ENCODE results near the gene KIAA1549.
"Not testable (repeated sequence)": the region's sequence is repeated elsewhere in the genome, so short reads cannot be mapped to it uniquely, and the experiment has no call there.

The KIAA1549 gene

DNA sequence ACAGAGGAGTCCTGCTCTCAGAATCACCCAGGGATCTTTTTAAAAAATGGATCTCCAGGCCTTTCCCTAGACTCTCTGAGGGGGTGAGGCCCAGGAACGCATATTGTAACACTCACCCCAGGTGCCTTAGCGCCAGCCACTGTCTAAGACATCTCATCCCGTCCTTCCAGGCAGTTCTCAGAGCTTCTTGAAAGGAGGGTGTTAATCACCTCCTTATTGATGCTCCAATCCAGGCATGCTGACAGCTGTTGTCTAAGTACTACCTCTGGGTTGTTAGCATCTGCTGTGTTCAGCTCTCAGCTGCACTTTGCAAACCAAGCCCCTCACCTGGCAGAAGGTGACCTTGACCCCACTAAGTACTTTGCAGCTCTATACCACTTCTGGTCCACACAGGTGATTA, 36.0 kb downstream of the KIAA1549 start:
- Histone ChIP-seq H3K4me3 (ENCODE audit: insufficient read depth, low read depth, low read length) (no peak overlapping the region), H3K4me1 (ENCODE audit: control insufficient read depth, insufficient read depth, low read length) (no peaks in the 10 kb centered on the region), H3K27ac (ENCODE audit: insufficient read depth, low read depth, low read length, poor library complexity, severe bottlenecking) (no peak overlapping the region), H3K36me3 (ENCODE audit: control insufficient read depth, insufficient read depth, low read length) (no peaks in the 10 kb centered on the region), H3K9me3 (ENCODE audit: control insufficient read depth, low read length) (no peaks in the 10 kb centered on the region), H3K27me3 (ENCODE audit: control insufficient read depth, insufficient read depth, low read length, poor library complexity, severe bottlenecking) (no peaks in the 10 kb centered on the region)
- WGBS, 2 experiments, result 46 to 52% methylated on average over 3 of the region's 3 CpGs

DNA sequence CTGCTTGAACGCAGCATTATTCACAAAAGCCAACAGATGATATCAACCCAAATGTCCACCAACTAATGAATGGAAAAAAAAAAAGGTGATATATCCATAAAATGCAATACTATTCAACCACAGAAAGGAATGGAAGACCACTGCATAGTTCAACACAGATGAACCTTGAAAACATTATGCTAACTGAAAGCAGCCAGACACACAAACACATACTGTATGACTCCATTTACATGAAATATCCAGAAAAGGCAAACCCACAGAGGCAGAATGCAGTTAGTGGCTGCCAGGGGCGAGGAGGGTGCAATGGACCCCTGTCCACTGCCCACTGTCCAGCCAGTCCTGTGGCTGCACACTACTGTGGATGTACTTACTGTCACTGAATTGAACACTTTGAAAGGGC, 36.6 kb downstream of the KIAA1549 start:
- no peaks in the 10 kb centered on the region for H3K4me1 ChIP-seq (ENCODE audit: control insufficient read depth, insufficient read depth, low read length)
- no peak overlapping the region for H3K27ac ChIP-seq (ENCODE audit: insufficient read depth, low read depth, low read length, poor library complexity, severe bottlenecking)
- H3K9me3 ChIP-seq (ENCODE audit: control insufficient read depth, low read length), result no peaks in the 10 kb centered on the region
- no peak overlapping the region for H3K4me3 ChIP-seq (ENCODE audit: insufficient read depth, low read depth, low read length)
- WGBS, 2 experiments, result 93 to 100% methylated on average over 2 of the region's 2 CpGs
- no peaks in the 10 kb centered on the region for H3K27me3 ChIP-seq (ENCODE audit: control insufficient read depth, insufficient read depth, low read length, poor library complexity, severe bottlenecking)
- no peaks in the 10 kb centered on the region for H3K36me3 ChIP-seq (ENCODE audit: control insufficient read depth, insufficient read depth, low read length)

DNA sequence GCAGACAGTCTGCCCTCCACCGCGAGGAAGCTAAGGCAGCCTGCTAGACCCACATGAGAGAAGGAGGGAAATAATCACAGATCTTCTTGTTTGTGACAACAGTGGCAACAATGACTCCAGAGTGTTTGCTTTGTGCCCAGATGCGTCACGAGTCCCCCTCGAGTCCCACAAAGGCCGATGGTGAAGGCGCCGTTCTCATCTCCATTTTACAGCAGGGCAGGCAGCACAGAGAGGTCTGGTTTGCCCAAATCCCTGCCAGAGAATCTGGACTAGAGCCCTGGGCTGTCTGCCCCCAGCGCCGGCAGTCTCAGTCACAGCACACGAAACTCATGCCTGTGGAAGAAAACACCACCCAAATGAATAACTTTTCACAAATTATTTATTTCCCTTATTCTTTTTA, 38.1 kb downstream of the KIAA1549 start:
- no peaks in the 10 kb centered on the region for H3K4me1 ChIP-seq (ENCODE audit: control insufficient read depth, insufficient read depth, low read length)
- no peaks in the 10 kb centered on the region for H3K36me3 ChIP-seq (ENCODE audit: control insufficient read depth, insufficient read depth, low read length)
- 85 to 87% methylated on average over 11 of the region's 11 CpGs for WGBS, 2 experiments
- no peaks in the 10 kb centered on the region for H3K27me3 ChIP-seq (ENCODE audit: control insufficient read depth, insufficient read depth, low read length, poor library complexity, severe bottlenecking)
- no peaks in the 10 kb centered on the region for H3K9me3 ChIP-seq (ENCODE audit: control insufficient read depth, low read length)
- no peak overlapping the region for H3K27ac ChIP-seq (ENCODE audit: insufficient read depth, low read depth, low read length, poor library complexity, severe bottlenecking)
- no peak overlapping the region for H3K4me3 ChIP-seq (ENCODE audit: insufficient read depth, low read depth, low read length)

DNA sequence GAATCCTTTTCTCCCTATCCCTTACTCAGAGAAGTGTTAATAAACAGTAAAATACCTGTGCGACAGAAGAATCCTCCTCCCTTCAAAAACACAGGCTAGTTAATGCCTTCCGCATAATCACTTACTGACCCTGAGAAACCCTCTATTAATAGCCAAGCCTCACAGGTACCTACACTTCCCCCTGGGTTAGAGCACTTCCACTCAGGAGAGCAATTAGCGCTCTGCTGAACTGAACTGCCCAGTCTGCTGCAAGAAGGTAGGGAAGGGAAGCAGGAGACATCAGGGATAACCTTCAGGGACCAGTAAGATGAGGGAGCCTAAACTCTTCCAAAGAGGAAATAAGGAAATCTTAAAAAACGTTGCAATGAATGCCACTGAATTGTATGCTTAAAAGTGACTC, 39.6 kb downstream of the KIAA1549 start:
- H3K27me3 ChIP-seq (ENCODE audit: control insufficient read depth, insufficient read depth, low read length, poor library complexity, severe bottlenecking), result no peaks in the 10 kb centered on the region
- H3K9me3 ChIP-seq (ENCODE audit: control insufficient read depth, low read length), result no peaks in the 10 kb centered on the region
- no peak overlapping the region for H3K27ac ChIP-seq (ENCODE audit: insufficient read depth, low read depth, low read length, poor library complexity, severe bottlenecking)
- WGBS, 2 experiments, result 87 to 89% methylated on average over 4 of the region's 4 CpGs
- no peaks in the 10 kb centered on the region for H3K4me1 ChIP-seq (ENCODE audit: control insufficient read depth, insufficient read depth, low read length)
- no peaks in the 10 kb centered on the region for H3K36me3 ChIP-seq (ENCODE audit: control insufficient read depth, insufficient read depth, low read length)
- H3K4me3 ChIP-seq (ENCODE audit: insufficient read depth, low read depth, low read length), result no peak overlapping the region

DNA sequence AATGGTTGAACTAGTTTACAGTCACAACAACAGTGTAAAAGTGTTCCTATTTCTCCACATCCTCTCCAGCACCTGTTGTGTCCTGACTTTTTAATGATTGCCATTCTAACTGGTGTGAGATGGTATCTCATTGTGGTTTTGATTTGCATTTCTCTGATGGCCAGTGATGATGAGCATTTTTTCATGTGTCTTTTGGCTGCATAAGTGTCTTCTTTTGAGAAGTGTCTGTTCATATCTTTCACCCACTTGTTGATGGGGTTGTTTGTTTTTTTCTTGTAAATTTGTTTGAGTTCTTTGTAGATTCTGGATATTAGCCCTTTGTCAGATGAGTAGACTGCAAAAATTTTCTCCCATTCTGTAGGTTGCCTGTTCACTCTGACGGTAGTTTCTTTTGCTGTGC, 40.6 kb downstream of the KIAA1549 start:
- WGBS, 2 experiments, result no CpG with 5 or more reads among the region's 1 CpG
- not testable (repeated sequence) for H3K9me3 ChIP-seq (ENCODE audit: control insufficient read depth, low read length); H3K4me3 ChIP-seq (ENCODE audit: insufficient read depth, low read depth, low read length); H3K27me3 ChIP-seq (ENCODE audit: control insufficient read depth, insufficient read depth, low read length, poor library complexity, severe bottlenecking); H3K4me1 ChIP-seq (ENCODE audit: control insufficient read depth, insufficient read depth, low read length); H3K36me3 ChIP-seq (ENCODE audit: control insufficient read depth, insufficient read depth, low read length); H3K27ac ChIP-seq (ENCODE audit: insufficient read depth, low read depth, low read length, poor library complexity, severe bottlenecking)

DNA sequence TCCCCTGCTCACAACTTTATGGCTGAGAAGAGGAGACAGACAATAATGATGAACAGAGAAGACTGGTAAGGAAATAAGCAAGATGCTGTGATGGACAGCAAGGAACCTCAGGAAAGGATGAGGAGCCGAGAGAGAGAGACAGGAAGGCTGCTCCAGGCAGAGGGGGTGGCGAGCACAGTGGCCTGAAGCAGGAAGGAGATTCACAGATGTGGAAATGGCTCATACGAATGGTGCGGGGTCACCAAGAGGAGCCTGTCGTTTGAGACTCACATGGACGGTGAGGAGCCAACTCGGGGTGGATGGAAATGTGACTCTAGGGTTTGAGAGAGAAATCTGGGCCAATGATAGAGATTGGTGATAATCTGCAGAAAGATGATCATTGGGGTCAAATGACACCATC, 43.7 kb downstream of the KIAA1549 start:
- H3K27me3 ChIP-seq (ENCODE audit: control insufficient read depth, insufficient read depth, low read length, poor library complexity, severe bottlenecking), result no peaks in the 10 kb centered on the region
- H3K36me3 ChIP-seq (ENCODE audit: control insufficient read depth, insufficient read depth, low read length), result no peaks in the 10 kb centered on the region
- 96% methylated on average over 7 of the region's 7 CpGs for WGBS, 2 experiments

DNA sequence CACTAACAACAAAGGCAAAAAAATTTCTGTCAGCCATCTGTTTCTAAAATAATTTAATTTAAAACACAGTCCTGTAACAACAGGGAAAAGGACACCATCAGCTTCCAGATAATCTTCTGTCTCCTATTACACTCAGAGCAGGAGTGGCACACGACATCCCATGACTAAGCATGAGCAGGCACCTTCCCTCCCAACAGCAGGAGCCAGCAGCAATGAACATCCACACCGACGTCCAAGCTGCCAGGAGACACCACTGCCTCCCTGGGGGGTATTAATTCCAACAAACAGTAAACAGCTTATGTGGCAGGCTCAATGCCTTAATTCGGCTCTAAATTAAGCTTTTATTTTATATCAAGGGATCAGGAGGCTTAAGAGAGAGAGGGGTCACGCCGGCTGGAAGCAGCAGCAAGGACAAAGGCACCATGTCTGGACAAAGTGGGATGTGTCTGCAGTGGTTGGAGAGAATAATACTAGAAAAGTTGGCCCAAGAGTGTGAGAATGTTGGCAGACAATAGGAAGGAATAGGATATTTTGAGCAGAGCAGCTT, 45.7 kb downstream of the KIAA1549 start:
- Histone ChIP-seq H3K4me3 (ENCODE audit: insufficient read depth, low read depth, low read length) (no peak overlapping the region), H3K27me3 (ENCODE audit: control insufficient read depth, insufficient read depth, low read length, poor library complexity, severe bottlenecking) (no peaks in the 10 kb centered on the region), H3K36me3 (ENCODE audit: control insufficient read depth, insufficient read depth, low read length) (no peaks in the 10 kb centered on the region), H3K9me3 (ENCODE audit: control insufficient read depth, low read length) (no peaks in the 10 kb centered on the region), H3K27ac (ENCODE audit: insufficient read depth, low read depth, low read length, poor library complexity, severe bottlenecking) (peak overlapping the region; percentile 1), H3K4me1 (ENCODE audit: control insufficient read depth, insufficient read depth, low read length) (peaks cover 19% of the 10 kb centered on the region)
- WGBS, 2 experiments, result 62 to 67% methylated on average over 6 of the region's 6 CpGs

More for the DNA sequence above, 43.7 kb downstream of the KIAA1549 start:
- no peak overlapping the region for H3K4me3 ChIP-seq (ENCODE audit: insufficient read depth, low read depth, low read length)
- no peaks in the 10 kb centered on the region for H3K9me3 ChIP-seq (ENCODE audit: control insufficient read depth, low read length)
- no peak overlapping the region for H3K27ac ChIP-seq (ENCODE audit: insufficient read depth, low read depth, low read length, poor library complexity, severe bottlenecking)
- H3K4me1 ChIP-seq (ENCODE audit: control insufficient read depth, insufficient read depth, low read length), result peaks cover 19% of the 10 kb centered on the region

DNA sequence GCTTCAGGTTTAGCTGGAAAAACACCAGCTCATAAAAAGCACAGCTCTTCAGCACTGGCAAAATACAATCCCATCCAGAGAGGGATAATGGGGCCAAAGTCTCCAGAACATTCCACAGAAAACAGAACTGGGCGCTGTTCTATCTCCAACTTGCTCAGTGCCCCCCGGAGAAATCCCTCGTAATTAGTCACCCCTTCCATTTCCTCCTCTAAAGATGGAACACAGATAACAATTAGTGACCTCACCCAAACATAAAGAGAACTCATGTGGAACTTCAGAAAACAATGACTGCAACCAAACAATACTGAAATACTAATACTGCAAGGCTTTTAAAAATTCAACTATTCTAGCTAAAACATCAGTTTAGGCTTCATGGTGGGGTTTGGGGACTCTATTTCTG, 46.3 kb downstream of the KIAA1549 start:
- 87 to 94% methylated on average over 3 of the region's 3 CpGs for WGBS, 2 experiments
- no peaks in the 10 kb centered on the region for H3K9me3 ChIP-seq (ENCODE audit: control insufficient read depth, low read length)
- no peaks in the 10 kb centered on the region for H3K36me3 ChIP-seq (ENCODE audit: control insufficient read depth, insufficient read depth, low read length)
- no peak overlapping the region for H3K27ac ChIP-seq (ENCODE audit: insufficient read depth, low read depth, low read length, poor library complexity, severe bottlenecking)
- H3K4me3 ChIP-seq (ENCODE audit: insufficient read depth, low read depth, low read length), result no peak overlapping the region
- H3K27me3 ChIP-seq (ENCODE audit: control insufficient read depth, insufficient read depth, low read length, poor library complexity, severe bottlenecking), result no peaks in the 10 kb centered on the region
- peaks cover 19% of the 10 kb centered on the region for H3K4me1 ChIP-seq (ENCODE audit: control insufficient read depth, insufficient read depth, low read length)

DNA sequence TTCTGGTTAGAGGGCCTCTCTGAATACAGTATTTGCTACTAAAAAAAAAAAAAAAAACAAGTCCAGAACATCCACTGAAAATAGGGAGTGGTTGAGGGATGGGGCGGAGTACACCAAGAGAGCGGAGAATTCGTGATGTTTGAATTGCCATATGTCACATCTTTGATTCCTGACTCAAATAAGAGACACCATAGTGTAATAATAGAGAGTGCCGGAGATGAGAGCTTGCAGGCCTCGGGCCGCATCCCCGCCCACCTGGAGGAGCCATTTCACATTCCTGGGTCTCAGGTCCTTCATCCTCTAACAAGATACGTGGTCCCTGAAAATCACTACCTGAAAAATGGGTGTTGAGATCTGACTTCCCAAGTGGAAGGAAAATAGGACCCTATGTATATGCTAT, 46.8 kb downstream of the KIAA1549 start:
- 93 to 97% methylated on average over 8 of the region's 8 CpGs for WGBS, 2 experiments
- Histone ChIP-seq H3K27me3 (ENCODE audit: control insufficient read depth, insufficient read depth, low read length, poor library complexity, severe bottlenecking) (no peaks in the 10 kb centered on the region), H3K4me1 (ENCODE audit: control insufficient read depth, insufficient read depth, low read length) (peaks cover 19% of the 10 kb centered on the region), H3K27ac (ENCODE audit: insufficient read depth, low read depth, low read length, poor library complexity, severe bottlenecking) (no peak overlapping the region), H3K4me3 (ENCODE audit: insufficient read depth, low read depth, low read length) (no peak overlapping the region), H3K36me3 (ENCODE audit: control insufficient read depth, insufficient read depth, low read length) (no peaks in the 10 kb centered on the region), H3K9me3 (ENCODE audit: control insufficient read depth, low read length) (no peaks in the 10 kb centered on the region)

DNA sequence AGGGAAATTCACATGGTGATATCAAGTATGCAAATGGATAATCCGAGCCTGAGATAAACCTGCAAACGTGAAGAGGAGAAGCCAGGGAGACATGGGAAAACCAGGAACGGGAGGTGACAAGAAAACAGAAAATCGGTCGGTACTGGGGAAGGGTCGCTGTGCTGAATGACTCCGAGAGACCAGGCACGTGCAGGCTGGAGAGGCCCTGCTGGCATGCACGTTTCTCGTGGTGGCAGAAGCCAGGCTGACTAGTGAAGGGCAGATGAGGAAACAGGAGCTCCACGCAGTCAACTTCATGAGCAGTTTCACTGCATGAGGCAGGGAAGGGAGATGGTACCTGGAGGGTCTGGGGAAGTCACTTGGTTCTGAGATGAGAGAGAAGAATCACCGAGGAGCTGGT, 48.3 kb downstream of the KIAA1549 start:
- Histone ChIP-seq H3K27me3 (ENCODE audit: control insufficient read depth, insufficient read depth, low read length, poor library complexity, severe bottlenecking) (no peaks in the 10 kb centered on the region), H3K27ac (ENCODE audit: insufficient read depth, low read depth, low read length, poor library complexity, severe bottlenecking) (no peak overlapping the region), H3K4me1 (ENCODE audit: control insufficient read depth, insufficient read depth, low read length) (peaks cover 19% of the 10 kb centered on the region), H3K4me3 (ENCODE audit: insufficient read depth, low read depth, low read length) (no peak overlapping the region), H3K36me3 (ENCODE audit: control insufficient read depth, insufficient read depth, low read length) (no peaks in the 10 kb centered on the region), H3K9me3 (ENCODE audit: control insufficient read depth, low read length) (no peaks in the 10 kb centered on the region)
- WGBS, 2 experiments, result 89 to 90% methylated on average over 12 of the region's 12 CpGs

DNA sequence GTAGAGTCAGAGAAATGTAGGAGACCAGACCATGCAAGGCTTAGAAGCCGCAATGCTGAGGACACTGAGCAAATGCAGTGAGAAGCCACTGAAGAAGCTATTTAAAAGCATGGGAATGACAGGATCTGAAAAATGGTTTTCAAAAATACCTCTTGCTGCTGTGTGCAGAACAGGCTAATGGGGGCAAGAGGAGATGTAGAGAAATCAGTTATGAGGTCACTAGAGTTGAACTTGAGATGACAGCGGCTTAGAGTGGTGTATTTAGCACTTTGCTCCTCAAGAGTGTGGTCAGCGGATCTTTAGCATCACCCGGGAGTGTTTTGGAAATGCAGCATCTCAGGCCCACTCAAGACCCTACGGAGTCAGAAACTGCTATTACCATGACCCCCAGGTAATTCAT, 48.8 kb downstream of the KIAA1549 start:
- H3K4me3 ChIP-seq (ENCODE audit: insufficient read depth, low read depth, low read length), result no peak overlapping the region
- no peak overlapping the region for H3K27ac ChIP-seq (ENCODE audit: insufficient read depth, low read depth, low read length, poor library complexity, severe bottlenecking)
- no peaks in the 10 kb centered on the region for H3K27me3 ChIP-seq (ENCODE audit: control insufficient read depth, insufficient read depth, low read length, poor library complexity, severe bottlenecking)
- WGBS, 2 experiments, result 97% methylated on average over 5 of the region's 5 CpGs
- no peaks in the 10 kb centered on the region for H3K9me3 ChIP-seq (ENCODE audit: control insufficient read depth, low read length)
- H3K4me1 ChIP-seq (ENCODE audit: control insufficient read depth, insufficient read depth, low read length), result peaks cover 19% of the 10 kb centered on the region
- H3K36me3 ChIP-seq (ENCODE audit: control insufficient read depth, insufficient read depth, low read length), result no peaks in the 10 kb centered on the region
